ENCODE results near the gene AK1.

Gene AK1

GRCh38 chr9:127835991-127836516, 41.4 kb downstream of the AK1 start:
- DNase-seq (ENCODE audit: insufficient read length) (no peak), FAIRE-seq (no peak)
- no peak for TF ChIP-seq POLR2A (IDR thresholded peaks at IDR 0.05; ENCODE audit: low read depth, low read length)
- TF ChIP-seq POLR2AphosphoS5 (IDR thresholded peaks at IDR 0.05; ENCODE audit: low read depth, low read length): no peak
- TF ChIP-seq TAF1 (IDR thresholded peaks at IDR 0.05; ENCODE audit: borderline replicate concordance, low read depth, low read length): no peak

GRCh38 chr9:127833555-127833954, 43.9 kb downstream of the AK1 start:
- no peak for FAIRE-seq
- no peak for TF ChIP-seq POLR2AphosphoS5 (IDR thresholded peaks at IDR 0.05; ENCODE audit: low read depth, low read length)
- no peak for DNase-seq (ENCODE audit: insufficient read length)

GRCh38 chr9:127832248-127832647, 45.2 kb downstream of the AK1 start:
- no peak for DNase-seq (ENCODE audit: insufficient read length)
- FAIRE-seq: no peak
- TF ChIP-seq POLR2A (IDR thresholded peaks at IDR 0.05; ENCODE audit: low read depth, low read length) (no peak), TAF1 (IDR thresholded peaks at IDR 0.05; ENCODE audit: borderline replicate concordance, low read depth, low read length) (no peak), POLR2AphosphoS5 (IDR thresholded peaks at IDR 0.05; ENCODE audit: low read depth, low read length) (no peak)

- TF ChIP-seq TAF1 (IDR thresholded peaks at IDR 0.05; ENCODE audit: borderline replicate concordance, low read depth, low read length): no peak
- TF ChIP-seq POLR2A (IDR thresholded peaks at IDR 0.05; ENCODE audit: low read depth, low read length): no peak
- no peak for TF ChIP-seq POLR2AphosphoS5 (IDR thresholded peaks at IDR 0.05; ENCODE audit: low read depth, low read length)
- no peak for FAIRE-seq
- no peak for DNase-seq (ENCODE audit: insufficient read length)
These were observed 48.1 kb downstream of the AK1 start for GRCh38 chr9:127829205-127829906.

- TF ChIP-seq POLR2AphosphoS5 (IDR thresholded peaks at IDR 0.05; ENCODE audit: low read depth, low read length): no peak
- no peak for TF ChIP-seq POLR2A (IDR thresholded peaks at IDR 0.05; ENCODE audit: low read depth, low read length)
- TF ChIP-seq TAF1 (IDR thresholded peaks at IDR 0.05; ENCODE audit: borderline replicate concordance, low read depth, low read length): no peak
- FAIRE-seq (no peak), DNase-seq (ENCODE audit: insufficient read length) (no peak)
These were observed 49.0 kb downstream of the AK1 start for GRCh38 chr9:127828262-127829031.

GRCh38 chr9:127826253-127826913, 51.1 kb downstream of the AK1 start:
- DNase-seq (ENCODE audit: insufficient read length): no peak
- TF ChIP-seq TAF1 (IDR thresholded peaks at IDR 0.05; ENCODE audit: borderline replicate concordance, low read depth, low read length) (no peak), POLR2AphosphoS5 (IDR thresholded peaks at IDR 0.05; ENCODE audit: low read depth, low read length) (no peak), POLR2A (IDR thresholded peaks at IDR 0.05; ENCODE audit: low read depth, low read length) (no peak)
- FAIRE-seq: no peak

GRCh38 chr9:127825319-127826051, 52.0 kb downstream of the AK1 start:
- FAIRE-seq (no peak), DNase-seq (ENCODE audit: insufficient read length) (no peak)
- no peak for TF ChIP-seq POLR2A (IDR thresholded peaks at IDR 0.05; ENCODE audit: low read depth, low read length)
- TF ChIP-seq TAF1 (IDR thresholded peaks at IDR 0.05; ENCODE audit: borderline replicate concordance, low read depth, low read length): no peak
- no peak for TF ChIP-seq POLR2AphosphoS5 (IDR thresholded peaks at IDR 0.05; ENCODE audit: low read depth, low read length)

- FAIRE-seq (no peak), DNase-seq (ENCODE audit: insufficient read length) (no peak)
- no peak for TF ChIP-seq POLR2AphosphoS5 (IDR thresholded peaks at IDR 0.05; ENCODE audit: low read depth, low read length)
- TF ChIP-seq TAF1 (IDR thresholded peaks at IDR 0.05; ENCODE audit: borderline replicate concordance, low read depth, low read length): no peak
- no peak for TF ChIP-seq POLR2A (IDR thresholded peaks at IDR 0.05; ENCODE audit: low read depth, low read length)
These were observed 55.4 kb downstream of the AK1 start for GRCh38 chr9:127822108-127822507.

- FAIRE-seq (no peak), DNase-seq (ENCODE audit: insufficient read length) (no peak)
- TF ChIP-seq POLR2A (IDR thresholded peaks at IDR 0.05; ENCODE audit: low read depth, low read length) (no peak), POLR2AphosphoS5 (IDR thresholded peaks at IDR 0.05; ENCODE audit: low read depth, low read length) (no peak), TAF1 (IDR thresholded peaks at IDR 0.05; ENCODE audit: borderline replicate concordance, low read depth, low read length) (no peak)
These were observed 58.9 kb downstream of the AK1 start for GRCh38 chr9:127818574-127818973.

GRCh38 chr9:127817881-127818434, 59.5 kb downstream of the AK1 start:
- DNase-seq (ENCODE audit: insufficient read length) (no peak), FAIRE-seq (no peak)
- TF ChIP-seq POLR2A (IDR thresholded peaks at IDR 0.05; ENCODE audit: low read depth, low read length) (no peak; the same call in 1 of the 2 replicates), POLR2AphosphoS5 (IDR thresholded peaks at IDR 0.05; ENCODE audit: low read depth, low read length) (no peak), TAF1 (IDR thresholded peaks at IDR 0.05; ENCODE audit: borderline replicate concordance, low read depth, low read length) (no peak)

GRCh38 chr9:127816728-127817127, 60.7 kb downstream of the AK1 start:
- no peak for DNase-seq (ENCODE audit: insufficient read length)
- no peak; the same call in 1 of the 2 replicates for TF ChIP-seq POLR2AphosphoS5 (IDR thresholded peaks at IDR 0.05; ENCODE audit: low read depth, low read length)
- TF ChIP-seq POLR2A (IDR thresholded peaks at IDR 0.05; ENCODE audit: low read depth, low read length): 0 out of 2 replicates have a peak, but pooled peaks have one; percentile 4
- no peak for TF ChIP-seq TAF1 (IDR thresholded peaks at IDR 0.05; ENCODE audit: borderline replicate concordance, low read depth, low read length)

More at GRCh38 chr9:127816728-127817127, 60.7 kb downstream of the AK1 start:
- FAIRE-seq: no peak

Measured in GM12892 (cell line).